CD14-positive monocyte (primary cell): Measurements from ENCODE around the gene MAOA. TPM values are rescaled to one million over a fixed set of nuclear protein-coding genes. Genes with fewer than 3 reads are reported as not detected.

ENCODE experiments used
- DNase-seq, 3 donors: peaks; one replicate each; pipeline ENCODE4 v3.0.0-alpha.2; 2011 to 2022
- H2AFZ ChIP-seq: 2 replicates; pipeline ENCODE4 v1.6.0; 2012; ENCODE audit warnings: mild to moderate bottlenecking, low read depth, low read length, inconsistent platforms; ENCODE audit not compliant: insufficient read depth, poor library complexity, severe bottlenecking
- H3K27ac ChIP-seq, 2 donors: 1 replicate in 1 of 2; 2 replicates in 1 of 2; pipeline ENCODE4 v1.5.1; 2012 to 2013; ENCODE audit warnings: low read length in 2 of 2, control low read depth in 1 of 2, inconsistent platforms in 1 of 2, low read depth in 1 of 2, mild to moderate bottlenecking in 1 of 2
- H3K27me3 ChIP-seq, 2 donors: one replicate each; pipeline versions ENCODE4 v1.6.0 to v1.6.1; 2011 to 2013; ENCODE audit warnings: low read length in 2 of 2; ENCODE audit not compliant: control insufficient read depth in 2 of 2, insufficient read depth in 2 of 2
- H3K36me3 ChIP-seq, 2 donors: replicated peaks in 1 of 2; 1 replicate in 1 of 2; 2 replicates in 1 of 2; pipeline versions ENCODE4 v1.5.1 to v1.6.1; 2012 to 2013; ENCODE audit warnings: low read length in 2 of 2, control low read depth in 1 of 2, inconsistent platforms in 1 of 2, mild to moderate bottlenecking in 1 of 2; ENCODE audit not compliant: insufficient read depth in 2 of 2, control insufficient read depth in 1 of 2
- H3K4me1 ChIP-seq, 2 donors: 1 replicate in 1 of 2; 2 replicates in 1 of 2; pipeline versions ENCODE4 v1.5.1 to v1.6.1; 2012 to 2013; ENCODE audit warnings: low read length in 2 of 2, control low read depth in 1 of 2, inconsistent platforms in 1 of 2, mild to moderate bottlenecking in 1 of 2, moderate library complexity in 1 of 2; ENCODE audit not compliant: insufficient read depth in 2 of 2, control insufficient read depth in 1 of 2
- H3K4me2 ChIP-seq: replicated peaks from 2 replicates; pipeline ENCODE3; 2012; ENCODE audit warnings: low read length, moderate library complexity, mild to moderate bottlenecking; ENCODE audit not compliant: poor library complexity, severe bottlenecking; ENCODE audit errors: extremely low read depth
- H3K4me3 ChIP-seq, 3 experiments: fragments of 200-600 bp in 1 of 3; sonication (generic) in 1 of 3; replicated peaks in 1 of 3; 1 replicate in 2 of 3; 2 replicates in 1 of 3; pipeline ENCODE4 v1.5.1; 2011 to 2013; ENCODE audit warnings: low read length in 3 of 3, mild to moderate bottlenecking in 3 of 3, control low read depth in 2 of 3, low read depth in 2 of 3, inconsistent platforms in 1 of 3, moderate library complexity in 1 of 3
- H3K79me2 ChIP-seq: 2 replicates; pipeline ENCODE4 v1.6.0; 2012; ENCODE audit warnings: mild to moderate bottlenecking, control low read depth, inconsistent platforms, low read length, moderate library complexity; ENCODE audit not compliant: insufficient read depth
- H3K9ac ChIP-seq: 2 replicates; pipeline ENCODE4 v1.6.0; 2017; ENCODE audit warnings: low read length, mild to moderate bottlenecking; ENCODE audit not compliant: insufficient read depth, poor library complexity, severe bottlenecking
- H3K9me3 ChIP-seq, 2 donors: replicated peaks in 1 of 2; 1 replicate in 1 of 2; 2 replicates in 1 of 2; pipeline versions ENCODE4 v1.5.1 to v1.6.1; 2012 to 2013; ENCODE audit warnings: low read length in 2 of 2, control low read depth in 1 of 2; ENCODE audit not compliant: control insufficient read depth in 1 of 2, insufficient read depth in 1 of 2
- H4K20me1 ChIP-seq: 2 replicates; pipeline ENCODE4 v1.6.0; 2012; ENCODE audit warnings: mild to moderate bottlenecking, low read length, control low read depth, moderate library complexity; ENCODE audit not compliant: insufficient read depth
- H3K27ac Mint-ChIP-seq, 7 donors: one replicate each; pipeline ENCODE4 v1.8.0; 2020; ENCODE audit warnings: mild to moderate bottlenecking in 7 of 7, mixed read lengths in 7 of 7, moderate library complexity in 6 of 7, inconsistent platforms in 2 of 7
- H3K27me3 Mint-ChIP-seq, 3 donors: one replicate each; pipeline ENCODE4 v1.8.0; 2021 to 2022; ENCODE audit warnings: low read depth in 3 of 3, mild to moderate bottlenecking in 3 of 3, mixed read lengths in 3 of 3, moderate library complexity in 3 of 3, inconsistent platforms in 1 of 3
- H3K36me3 Mint-ChIP-seq, 2 donors: one replicate each; pipeline ENCODE4 v1.8.0; 2020; ENCODE audit warnings: mixed read lengths in 2 of 2, inconsistent platforms in 1 of 2, mild to moderate bottlenecking in 1 of 2
- H3K4me1 Mint-ChIP-seq: one replicate; pipeline ENCODE4 v1.8.0; 2020; ENCODE audit warnings: mild to moderate bottlenecking, mixed read lengths
- H3K4me3 Mint-ChIP-seq, 2 donors: one replicate each; pipeline ENCODE4 v1.8.0; 2020; ENCODE audit warnings: mild to moderate bottlenecking in 2 of 2, mixed read lengths in 2 of 2, moderate library complexity in 1 of 2
- H3K9me3 Mint-ChIP-seq, 7 donors: one replicate each; pipeline ENCODE4 v1.8.0; 2020 to 2022; ENCODE audit warnings: mixed read lengths in 7 of 7, mild to moderate bottlenecking in 6 of 7, moderate library complexity in 6 of 7, inconsistent platforms in 2 of 7
- WGBS: methylation state at CpG from one replicate; pipeline ENCODE4 v1.1.5; 2013; ENCODE audit warnings: missing lambda C conversion rate; ENCODE audit not compliant: insufficient coverage; 5-methylcytosine and 5-hydroxymethylcytosine counted together
- intact Hi-C, 2 donors: fragments of 100-400 bp; cut with micrococcal nuclease; formaldehyde crosslinking; loops; one replicate each; pipeline versions ENCODE4 v1.15.0 to v1.15.1; 2023
- polyA plus RNA-seq, 3 donors: library from polyadenylated mRNA; depleted of rRNA in 1 of 3; unstranded in 2 of 3; stranded (reverse) in 1 of 3; fragments of 300-500 nt in 2 of 3; fragments of >200 nt in 1 of 3; fragmentation: Illumina TruSeq in 2 of 3; gene quantifications; 1 replicate in 2 of 3; 2 replicates in 1 of 3; pipeline ENCODE4 v1.2.3, GENCODE V29; 2012 to 2021
- TF ChIP-seq, protein P1 (sequence below): fragments of 200-600 bp; IDR thresholded peaks from one replicate; pipeline ENCODE4 v1.8.0; 2022; ENCODE audit warnings: antibody characterized with exemption, mild to moderate bottlenecking

The MAOA gene
- polyA plus RNA-seq, 3 donors = 0.11 to 0.56 (median 0.15) TPM

DNA sequence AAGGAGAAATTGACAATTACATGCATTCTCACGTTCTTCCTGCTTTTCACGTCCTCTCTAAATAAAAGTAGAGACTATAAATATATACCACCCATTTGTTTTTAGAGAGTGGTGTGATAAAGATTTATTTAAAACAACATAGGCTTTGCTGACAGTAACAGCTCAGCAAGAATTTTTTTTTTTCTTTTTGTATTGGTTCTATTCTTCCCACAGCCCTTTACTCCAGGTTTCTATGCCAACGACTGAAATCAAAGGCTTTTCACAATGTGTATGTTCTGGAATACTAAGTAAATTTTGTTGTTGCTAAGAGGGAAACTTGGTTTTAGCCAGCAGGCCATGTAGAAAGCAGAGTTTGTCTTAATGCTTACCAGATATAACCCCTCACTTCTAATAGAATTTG is 43.4 kb downstream of the MAOA start:
- H4K20me1 ChIP-seq = no peaks in the 10 kb centered on the region
- H3K27ac ChIP-seq = no peak overlapping the region
- H3K36me3 ChIP-seq = no peaks in the 10 kb centered on the region
- Mint-ChIP-seq H3K4me3 (no peak overlapping the region), H3K27ac (no peak overlapping the region), H3K4me1 (peaks cover 5% of the 10 kb centered on the region), H3K27me3 (peaks cover 0 to 2% (median 0%) of the 10 kb centered on the region in 3 donors), H3K36me3 (no peaks in the 10 kb centered on the region), H3K9me3 (peaks cover 0 to 5% (median 2%) of the 10 kb centered on the region in 7 donors)
- no peak overlapping the region for H3K9ac ChIP-seq
- TF ChIP-seq, protein P1, sequence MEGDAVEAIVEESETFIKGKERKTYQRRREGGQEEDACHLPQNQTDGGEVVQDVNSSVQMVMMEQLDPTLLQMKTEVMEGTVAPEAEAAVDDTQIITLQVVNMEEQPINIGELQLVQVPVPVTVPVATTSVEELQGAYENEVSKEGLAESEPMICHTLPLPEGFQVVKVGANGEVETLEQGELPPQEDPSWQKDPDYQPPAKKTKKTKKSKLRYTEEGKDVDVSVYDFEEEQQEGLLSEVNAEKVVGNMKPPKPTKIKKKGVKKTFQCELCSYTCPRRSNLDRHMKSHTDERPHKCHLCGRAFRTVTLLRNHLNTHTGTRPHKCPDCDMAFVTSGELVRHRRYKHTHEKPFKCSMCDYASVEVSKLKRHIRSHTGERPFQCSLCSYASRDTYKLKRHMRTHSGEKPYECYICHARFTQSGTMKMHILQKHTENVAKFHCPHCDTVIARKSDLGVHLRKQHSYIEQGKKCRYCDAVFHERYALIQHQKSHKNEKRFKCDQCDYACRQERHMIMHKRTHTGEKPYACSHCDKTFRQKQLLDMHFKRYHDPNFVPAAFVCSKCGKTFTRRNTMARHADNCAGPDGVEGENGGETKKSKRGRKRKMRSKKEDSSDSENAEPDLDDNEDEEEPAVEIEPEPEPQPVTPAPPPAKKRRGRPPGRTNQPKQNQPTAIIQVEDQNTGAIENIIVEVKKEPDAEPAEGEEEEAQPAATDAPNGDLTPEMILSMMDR = no peak
- no peaks in the 10 kb centered on the region for H3K9me3 ChIP-seq
- H3K79me2 ChIP-seq = no peaks in the 10 kb centered on the region
- H3K4me1 ChIP-seq = no peaks in the 10 kb centered on the region
- no peak for DNase-seq
- intact Hi-C loops = no loop called here
- no peak overlapping the region for H3K4me2 ChIP-seq
- no peak overlapping the region for H3K4me3 ChIP-seq
- H2AFZ ChIP-seq = no peak overlapping the region
- no peaks in the 10 kb centered on the region for H3K27me3 ChIP-seq
- no CpG with 5 or more reads among the region's 3 CpGs for WGBS

DNA sequence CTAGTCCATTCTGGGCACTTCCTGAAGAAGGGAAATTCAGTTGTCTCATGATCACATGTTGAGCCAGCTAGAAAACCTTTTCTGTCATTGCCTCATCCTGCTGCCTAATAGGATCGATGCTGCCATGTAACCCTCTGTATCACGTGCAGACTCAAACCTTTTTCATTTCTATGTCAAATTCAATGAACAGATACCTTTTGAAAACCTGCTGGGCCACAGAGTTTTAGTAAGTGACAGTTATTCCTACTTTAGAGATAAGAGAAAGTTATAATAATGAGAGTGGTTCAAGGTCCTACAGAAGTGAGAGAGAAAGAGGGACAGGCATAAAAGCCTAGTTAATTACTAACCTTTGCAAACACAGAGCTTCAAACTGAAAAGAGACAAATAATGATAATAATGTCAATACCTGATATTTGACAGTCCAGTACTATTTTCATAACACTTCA is 46.0 kb downstream of the MAOA start:
- Mint-ChIP-seq H3K4me1 (peaks cover 4% of the 10 kb centered on the region), H3K27me3 (peaks cover 0 to 2% (median 2%) of the 10 kb centered on the region in 3 donors), H3K4me3 (no peak overlapping the region), H3K36me3 (no peaks in the 10 kb centered on the region), H3K27ac (no peak overlapping the region), H3K9me3 (no peaks in the 10 kb centered on the region)
- no peaks in the 10 kb centered on the region for H3K4me1 ChIP-seq
- WGBS = no CpG with 5 or more reads among the region's 2 CpGs
- H2AFZ ChIP-seq = no peak overlapping the region
- H3K4me2 ChIP-seq = no peak overlapping the region
- intact Hi-C loops = no loop called here
- no peaks in the 10 kb centered on the region for H3K9me3 ChIP-seq
- TF ChIP-seq, protein P1 = no peak
- H3K27me3 ChIP-seq = no peaks in the 10 kb centered on the region
- no peak overlapping the region for H3K9ac ChIP-seq
- no peak overlapping the region for H3K4me3 ChIP-seq
- H3K79me2 ChIP-seq = no peaks in the 10 kb centered on the region
- no peak overlapping the region for H3K27ac ChIP-seq
- DNase-seq = peak in 1 of 3 donors; percentile 2
- no peaks in the 10 kb centered on the region for H4K20me1 ChIP-seq
- no peaks in the 10 kb centered on the region for H3K36me3 ChIP-seq
